ENCODE results near the gene TXNDC12.
"Not testable (repeated sequence)": the region's sequence is repeated elsewhere in the genome, so short reads cannot be mapped to it uniquely, and the experiment has no call there.

Gene TXNDC12

DNA sequence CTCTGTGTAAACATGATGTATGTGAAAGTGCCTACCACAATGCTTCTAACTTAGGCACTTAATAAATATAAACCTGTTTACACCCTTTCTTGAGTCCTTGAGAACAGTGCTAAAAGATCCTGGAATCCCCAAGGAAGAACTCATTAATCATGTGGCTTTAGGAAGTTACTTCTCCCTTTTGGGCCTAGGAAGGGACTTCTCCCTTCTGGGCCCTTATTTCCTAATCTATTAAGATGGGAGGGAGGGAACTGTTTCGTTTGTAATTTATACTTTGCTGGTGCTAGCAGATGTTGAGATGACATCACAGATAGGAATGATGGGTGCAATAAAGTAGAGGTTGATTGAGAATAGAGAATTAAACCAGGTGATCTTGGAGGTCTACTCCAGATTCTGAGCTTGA, 2.3 kb upstream of the TXNDC12 start:
- DNase-seq (ENCODE audit: low read depth), result no peak
- no peak for TF ChIP-seq CTCF (IDR thresholded peaks at IDR 0.05; ENCODE audit: low read depth, low read length, missing control alignments)
- H3K4me3 ChIP-seq (ENCODE audit: low read depth, low read length), result peak overlapping the region; percentile 85

- TF ChIP-seq CTCF (IDR thresholded peaks at IDR 0.05; ENCODE audit: low read depth, low read length, missing control alignments), result no peak
- no peak for DNase-seq (ENCODE audit: low read depth)
- peak overlapping the region; percentile 85 for H3K4me3 ChIP-seq (ENCODE audit: low read depth, low read length)
These were observed 1.9 kb upstream of the TXNDC12 start for GRCh38 chr1:52056937-52057231.

GRCh38 chr1:52056163-52056936, 1.4 kb upstream of the TXNDC12 start, which contains the start of gene BTF3L4:
Gene BTF3L4 (plus strand): TSS chr1:52056295. CDS start chr1:52059848, 3,553 bp downstream.
- peak within 1 kb of the TSS; percentile 85 for H3K4me3 ChIP-seq (ENCODE audit: low read depth, low read length)
- peak; percentile 83 for DNase-seq (ENCODE audit: low read depth)
- no peak for TF ChIP-seq CTCF (IDR thresholded peaks at IDR 0.05; ENCODE audit: low read depth, low read length, missing control alignments)

- no peak for DNase-seq (ENCODE audit: low read depth)
- no peak for TF ChIP-seq CTCF (IDR thresholded peaks at IDR 0.05; ENCODE audit: low read depth, low read length, missing control alignments)
- peak overlapping the region; percentile 85 for H3K4me3 ChIP-seq (ENCODE audit: low read depth, low read length)
These were observed 823 bp upstream of the TXNDC12 start for GRCh38 chr1:52055866-52056162.

- no peak for DNase-seq (ENCODE audit: low read depth)
- TF ChIP-seq CTCF (IDR thresholded peaks at IDR 0.05; ENCODE audit: low read depth, low read length, missing control alignments), result no peak
- peak overlapping the region; percentile 85 for H3K4me3 ChIP-seq (ENCODE audit: low read depth, low read length)
These were observed 410 bp downstream of the TXNDC12 start for GRCh38 chr1:52054496-52055065.

- peak overlapping the region; percentile 85 for H3K4me3 ChIP-seq (ENCODE audit: low read depth, low read length)
- TF ChIP-seq CTCF (IDR thresholded peaks at IDR 0.05; ENCODE audit: low read depth, low read length, missing control alignments), result no peak
- DNase-seq (ENCODE audit: low read depth), result no peak
These were observed 1.1 kb downstream of the TXNDC12 start for GRCh38 chr1:52053862-52054261.

DNA sequence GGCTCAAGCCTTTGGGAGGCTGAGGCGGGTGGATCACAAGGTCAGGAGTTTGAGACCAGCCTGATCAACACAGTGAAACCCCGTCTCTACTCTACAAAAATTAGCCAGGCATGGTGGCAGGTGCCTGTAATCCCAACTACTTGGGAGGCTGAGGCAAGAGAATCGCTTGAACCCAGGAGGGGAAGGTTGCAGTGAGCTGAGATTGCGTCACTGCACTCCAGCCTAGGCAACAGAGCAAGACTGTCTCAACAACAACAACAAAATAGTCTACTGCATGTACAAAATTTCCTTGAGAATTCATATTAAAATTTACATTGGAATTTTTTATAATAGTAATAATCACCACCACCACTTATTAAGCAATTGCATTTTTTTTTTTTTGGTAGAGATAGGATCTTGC, 5.7 kb downstream of the TXNDC12 start:
- not testable (repeated sequence) for DNase-seq (ENCODE audit: low read depth); H3K4me3 ChIP-seq (ENCODE audit: low read depth, low read length)

DNA sequence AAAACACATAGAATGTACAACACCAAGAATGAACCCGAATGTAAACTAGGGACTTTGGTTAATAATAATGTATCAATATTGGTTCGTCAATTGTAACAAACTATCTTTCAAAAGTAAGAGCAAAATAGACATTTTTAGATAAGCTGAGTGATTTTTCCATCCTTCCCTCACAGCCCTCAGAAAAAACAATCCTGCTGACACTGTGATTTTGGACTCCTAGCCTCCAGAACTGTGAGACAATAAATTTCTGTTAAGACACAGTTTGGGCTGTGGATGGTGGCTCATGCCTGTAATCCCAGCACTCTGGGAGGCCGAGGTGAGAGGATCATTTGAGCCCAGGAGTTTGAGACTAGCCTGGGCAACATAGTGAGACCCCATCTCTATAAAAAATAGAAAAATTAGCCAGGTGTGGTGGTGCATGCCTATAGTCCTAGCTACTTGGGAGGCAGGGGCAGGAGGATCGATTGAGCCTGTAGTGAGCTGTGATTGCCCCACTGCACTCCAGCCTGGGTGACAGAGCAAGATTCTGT, 9.3 kb downstream of the TXNDC12 start:
- not testable (repeated sequence) for DNase-seq (ENCODE audit: low read depth); H3K4me3 ChIP-seq (ENCODE audit: low read depth, low read length)
